Mesothelial cell of epicardium (in vitro differentiated cells): ENCODE results near the gene MARCHF2. TPM values are rescaled to one million over a fixed set of nuclear protein-coding genes. Genes with fewer than 3 reads are reported as not detected.
A peak's percentile ranks its signal among the peaks of the same experiment; 100 is the strongest.
"Not testable (repeated sequence)": the region's sequence is repeated elsewhere in the genome, so short reads cannot be mapped to it uniquely, and the experiment has no call there.

Experiments
- DNase-seq, 2 experiments: peaks; one replicate each; pipeline ENCODE4 v3.0.0; 2021; ENCODE audit warnings: low spot score in 2 of 2; ENCODE audit not compliant: unreplicated experiment in 2 of 2
- H3K27ac Mint-ChIP-seq: 2 replicates; pipeline ENCODE4 v1.8.0; 2021; ENCODE audit warnings: mixed read lengths
- H3K27me3 Mint-ChIP-seq: 2 replicates; pipeline ENCODE4 v1.8.0; 2021; ENCODE audit warnings: low read depth, mixed read lengths
- H3K36me3 Mint-ChIP-seq: 2 replicates; pipeline ENCODE4 v1.8.0; 2021; ENCODE audit warnings: mixed read lengths
- H3K4me1 Mint-ChIP-seq: 2 replicates; pipeline ENCODE4 v1.8.0; 2021; ENCODE audit warnings: mixed read lengths
- H3K4me3 Mint-ChIP-seq: 2 replicates; pipeline ENCODE4 v1.8.0; 2021; ENCODE audit warnings: mild to moderate bottlenecking, moderate library complexity, mixed read lengths
- H3K9me3 Mint-ChIP-seq: 2 replicates; pipeline ENCODE4 v1.8.0; 2021; ENCODE audit warnings: mixed read lengths
- total RNA-seq: library from RNA; stranded (reverse); gene quantifications from 3 replicates; pipeline ENCODE4 v1.2.1, GENCODE V29; 2021
- TF ChIP-seq, protein P1 (sequence below): fragments of 200-600 bp; sonication (generic); IDR thresholded peaks from one replicate; pipeline ENCODE4 v1.5.0; 2021; ENCODE audit warnings: antibody characterized with exemption; ENCODE audit not compliant: unreplicated experiment

MARCHF2 gene
- total RNA-seq, 1 donor from 2014 or later = 21.4 TPM

DNA sequence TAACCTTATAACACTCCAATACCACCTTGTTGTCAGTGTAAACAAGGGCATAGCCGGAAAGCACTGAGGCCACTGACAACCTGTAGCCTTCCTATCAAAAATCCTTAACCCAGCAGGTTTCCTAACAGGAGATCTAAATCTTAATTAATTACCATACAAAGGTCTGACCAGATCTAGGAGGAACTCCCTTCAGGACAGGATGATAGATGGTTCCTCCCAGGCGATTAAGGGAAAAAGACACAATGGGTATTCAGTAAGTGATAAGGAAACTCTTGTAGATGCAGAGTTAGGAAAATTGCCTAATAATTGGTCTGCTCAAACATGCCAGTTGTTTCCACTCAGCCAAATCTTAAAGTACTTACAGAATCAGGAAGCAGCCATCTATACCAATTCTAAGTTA lies 28.0 kb upstream of the MARCHF2 start:
- peaks cover 11% of the 10 kb centered on the region for H3K36me3 Mint-ChIP-seq
- not testable (repeated sequence) for H3K9me3 Mint-ChIP-seq, H3K4me3 Mint-ChIP-seq, H3K27me3 Mint-ChIP-seq, DNase-seq
- peaks cover 20% of the 10 kb centered on the region for H3K4me1 Mint-ChIP-seq
- H3K27ac Mint-ChIP-seq = peak overlapping the region; percentile 54

DNA sequence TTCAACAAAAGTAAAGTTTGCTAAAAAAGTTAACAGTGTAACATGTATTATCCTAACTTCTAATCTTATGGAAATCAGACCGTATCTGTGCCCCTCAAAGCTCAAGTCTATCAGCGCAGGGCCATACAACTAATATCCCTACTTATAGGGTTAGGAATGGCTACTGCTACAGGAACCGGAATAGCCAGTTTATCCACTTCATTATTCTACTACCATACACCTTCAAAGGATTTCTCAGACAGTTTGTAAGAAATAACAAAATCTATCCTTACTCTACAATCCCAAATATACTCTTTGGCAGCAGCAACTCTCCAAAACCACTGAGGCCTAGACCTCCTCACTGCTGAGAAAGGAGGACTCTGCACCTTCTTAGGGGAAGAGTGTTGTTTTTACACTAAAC lies 27.5 kb upstream of the MARCHF2 start:
- DNase-seq, H3K27me3 Mint-ChIP-seq, H3K9me3 Mint-ChIP-seq, H3K4me3 Mint-ChIP-seq, H3K36me3 Mint-ChIP-seq: not testable (repeated sequence)
- Mint-ChIP-seq H3K4me1 (peaks cover 20% of the 10 kb centered on the region), H3K27ac (peak overlapping the region; percentile 54)

- not testable (repeated sequence) for H3K36me3 Mint-ChIP-seq, DNase-seq, H3K27me3 Mint-ChIP-seq, H3K9me3 Mint-ChIP-seq, H3K4me3 Mint-ChIP-seq
- H3K4me1 Mint-ChIP-seq = peaks cover 23% of the 10 kb centered on the region
- peak overlapping the region; percentile 64 for H3K27ac Mint-ChIP-seq
Observed at GRCh38 chr19:8386419-8386818, 26.7 kb upstream of the MARCHF2 start.

- Mint-ChIP-seq H3K27ac (peak overlapping the region; percentile 64), H3K36me3 (peaks cover 8% of the 10 kb centered on the region), H3K4me1 (peaks cover 26% of the 10 kb centered on the region), H3K9me3 (no peaks in the 10 kb centered on the region), H3K27me3 (no peaks in the 10 kb centered on the region), H3K4me3 (no peak overlapping the region)
- TF ChIP-seq, protein P1, sequence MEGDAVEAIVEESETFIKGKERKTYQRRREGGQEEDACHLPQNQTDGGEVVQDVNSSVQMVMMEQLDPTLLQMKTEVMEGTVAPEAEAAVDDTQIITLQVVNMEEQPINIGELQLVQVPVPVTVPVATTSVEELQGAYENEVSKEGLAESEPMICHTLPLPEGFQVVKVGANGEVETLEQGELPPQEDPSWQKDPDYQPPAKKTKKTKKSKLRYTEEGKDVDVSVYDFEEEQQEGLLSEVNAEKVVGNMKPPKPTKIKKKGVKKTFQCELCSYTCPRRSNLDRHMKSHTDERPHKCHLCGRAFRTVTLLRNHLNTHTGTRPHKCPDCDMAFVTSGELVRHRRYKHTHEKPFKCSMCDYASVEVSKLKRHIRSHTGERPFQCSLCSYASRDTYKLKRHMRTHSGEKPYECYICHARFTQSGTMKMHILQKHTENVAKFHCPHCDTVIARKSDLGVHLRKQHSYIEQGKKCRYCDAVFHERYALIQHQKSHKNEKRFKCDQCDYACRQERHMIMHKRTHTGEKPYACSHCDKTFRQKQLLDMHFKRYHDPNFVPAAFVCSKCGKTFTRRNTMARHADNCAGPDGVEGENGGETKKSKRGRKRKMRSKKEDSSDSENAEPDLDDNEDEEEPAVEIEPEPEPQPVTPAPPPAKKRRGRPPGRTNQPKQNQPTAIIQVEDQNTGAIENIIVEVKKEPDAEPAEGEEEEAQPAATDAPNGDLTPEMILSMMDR = no peak
- DNase-seq = no peak
Observed at GRCh38 chr19:8386990-8387389, 26.1 kb upstream of the MARCHF2 start.

DNA sequence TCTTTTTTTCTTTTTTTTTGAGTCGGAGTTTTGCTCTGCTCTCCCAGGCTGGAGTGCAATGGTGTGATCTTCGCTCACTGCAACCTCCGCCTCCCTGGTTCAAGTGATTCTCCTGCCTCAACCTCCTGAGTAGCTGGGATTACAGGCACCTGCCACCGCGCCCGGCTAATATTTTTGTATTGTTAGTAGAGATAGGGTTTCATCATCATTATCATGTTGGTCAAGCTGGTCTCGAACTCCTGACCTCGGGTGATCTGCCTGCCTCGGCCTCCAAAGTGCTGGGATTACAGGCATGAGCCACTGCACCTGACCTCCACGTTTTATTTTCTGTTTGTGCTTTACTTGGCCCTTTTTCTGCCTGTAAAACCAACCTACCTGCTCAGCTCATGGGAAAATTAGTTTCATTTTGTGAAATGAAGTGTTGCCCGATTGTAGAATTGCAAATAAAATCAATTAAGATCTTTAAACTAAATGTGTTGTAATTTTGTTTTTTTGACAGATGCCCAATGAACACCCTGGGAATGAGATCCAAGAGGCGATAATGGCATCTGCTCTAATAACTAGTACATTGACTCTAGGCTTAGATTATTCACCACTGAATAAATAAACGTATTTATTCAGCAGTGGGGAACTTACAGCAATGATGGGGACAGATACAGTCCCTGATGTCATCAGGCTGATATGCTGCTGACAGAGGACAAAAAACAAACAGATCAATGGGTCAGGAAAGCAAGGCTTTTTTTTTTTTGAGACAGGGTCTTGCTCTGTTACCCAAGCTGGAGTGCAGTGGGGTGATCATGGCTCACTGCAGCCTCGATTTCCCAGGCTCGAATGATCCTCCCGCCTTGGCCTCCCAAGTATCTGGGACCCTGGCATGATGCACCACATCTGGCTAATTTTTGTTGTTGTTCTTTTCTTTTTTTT lies 25.2 kb upstream of the MARCHF2 start:
- Mint-ChIP-seq H3K27me3 (no peaks in the 10 kb centered on the region), H3K4me3 (no peak overlapping the region), H3K4me1 (peaks cover 31% of the 10 kb centered on the region), H3K9me3 (no peaks in the 10 kb centered on the region), H3K36me3 (peaks cover 8% of the 10 kb centered on the region), H3K27ac (peak overlapping the region; percentile 74)
- DNase-seq = no peak
- TF ChIP-seq, protein P1 = no peak

DNA sequence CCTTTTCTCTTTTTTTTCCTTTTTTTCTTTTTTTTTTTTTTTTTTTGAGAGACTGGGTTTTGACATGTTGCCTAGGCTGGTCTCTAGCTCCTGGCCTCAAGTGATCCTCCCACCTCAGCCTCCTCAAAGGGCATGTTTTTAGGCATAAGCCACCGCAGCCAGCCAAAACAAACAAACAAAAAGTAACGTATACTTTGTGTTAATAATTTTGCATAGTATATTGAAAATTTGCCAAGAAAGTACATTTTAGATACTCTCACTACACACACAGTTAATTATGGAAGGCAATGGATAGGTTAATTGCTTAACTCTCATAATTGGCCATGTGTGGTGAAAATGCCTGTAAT lies 24.5 kb upstream of the MARCHF2 start:
- Mint-ChIP-seq H3K27me3 (no peaks in the 10 kb centered on the region), H3K4me1 (peaks cover 32% of the 10 kb centered on the region), H3K9me3 (no peaks in the 10 kb centered on the region), H3K27ac (peak overlapping the region; percentile 16), H3K4me3 (no peak overlapping the region), H3K36me3 (peaks cover 8% of the 10 kb centered on the region)
- TF ChIP-seq, protein P1 = no peak
- no peak for DNase-seq

- H3K9me3 Mint-ChIP-seq = no peaks in the 10 kb centered on the region
- H3K27me3 Mint-ChIP-seq = no peaks in the 10 kb centered on the region
- TF ChIP-seq, protein P1 = no peak
- H3K4me1 Mint-ChIP-seq = peaks cover 24% of the 10 kb centered on the region
- peak; percentile 96 to 97 for DNase-seq
- peak within 1 kb of the TSS; percentile 92 for H3K4me3 Mint-ChIP-seq
- H3K27ac Mint-ChIP-seq = peak within 1 kb of the TSS; percentile 99
- H3K36me3 Mint-ChIP-seq = peaks cover 8% of the 10 kb centered on the region
Observed at GRCh38 chr19:8389891-8390616, 23.1 kb upstream of the MARCHF2 start, which contains the start of gene RAB11B. TSS of gene RAB11B (plus strand) at chr19:8390360. CDS start at chr19:8390417, 57 bp downstream.
